A549 (cell line): ENCODE data around the gene STOML2. TPM values are rescaled to one million over a fixed set of nuclear protein-coding genes. Genes with fewer than 3 reads are reported as not detected.

Source experiments
- ATAC-seq, 2 experiments: fragments of 200-7000 bp in 1 of 2; fragments of >200 bp in 1 of 2; cut with Nextera tagmentation in 1 of 2; cut with Tn5 transposase in 1 of 2; 3 replicates each; pipeline versions ENCODE4 v1.8.0 to v1.9.1; 2018 to 2020; ENCODE audit warnings: mild to moderate bottlenecking in 1 of 2, moderate library complexity in 1 of 2
- CTCF ChIA-PET: fragments of 300-600 bp; sonication (Branson Sonifier 250); formaldehyde crosslinking; extraction: SDS; loops from one replicate; lab custom pipeline; 2021; ENCODE audit warnings: antibody characterized with exemption, inconsistent platforms; lab: Yijun Ruan, JAX
- POLR2A ChIA-PET: fragments of 350-600 bp; formaldehyde crosslinking; extraction: SDS; loops from one replicate; lab custom pipeline; 2021; ENCODE audit warnings: antibody characterized with exemption, inconsistent platforms; lab: Yijun Ruan, JAX
- DNase-seq, 2 experiments: peaks; one replicate each; pipeline versions ENCODE4 v3.0.0 to v3.0.0-alpha.2; 2011 to 2016; ENCODE audit warnings: low read depth in 1 of 2, low spot score in 1 of 2
- FAIRE-seq: peaks from 2 replicates; lab custom pipeline; 2011; peaks lifted over from hg19 to GRCh38; lab: Jason Lieb, UNC
- H3K27ac ChIP-seq, 2 experiments: fragments of >200 bp; sonication (Bioruptor Twin); formaldehyde crosslinking; 3 replicates each; pipeline ENCODE4 v1.5.1; 2016 to 2017
- H3K4me1 ChIP-seq: fragments of >200 bp; sonication (Bioruptor Twin); formaldehyde crosslinking; 3 replicates; pipeline ENCODE4 v1.6.1; 2016
- H3K4me2 ChIP-seq: fragments of >200 bp; sonication (Bioruptor Twin); formaldehyde crosslinking; 3 replicates; pipeline ENCODE4 v1.6.1; 2016
- H3K4me3 ChIP-seq: fragments of >200 bp; sonication (Bioruptor Twin); formaldehyde crosslinking; 3 replicates; pipeline ENCODE4 v1.5.1; 2016
- H3K9me3 ChIP-seq: fragments of >200 bp; sonication (Bioruptor Twin); formaldehyde crosslinking; 3 replicates; pipeline ENCODE4 v1.6.1; 2016
- BCL3 ChIP-seq: fragments of >200 bp; sonication (Bioruptor Twin); formaldehyde crosslinking; IDR thresholded peaks from 3 replicates; pipeline ENCODE4 v1.6.1; 2016
- CHD2 ChIP-seq: fragments of 150-350 bp; IDR thresholded peaks from 2 replicates; pipeline ENCODE4 v1.6.1; 2014; ENCODE audit warnings: low read length; ENCODE audit not compliant: partially characterized antibody
- E2F6 ChIP-seq: IDR thresholded peaks from 2 replicates; pipeline ENCODE4 v1.6.1; 2012; ENCODE audit warnings: low read depth, borderline replicate concordance
- EP300 ChIP-seq, 2 experiments: fragments of >200 bp; sonication (Bioruptor Twin); formaldehyde crosslinking; IDR thresholded peaks; 2 replicates in 1 of 2; 3 replicates in 1 of 2; pipeline ENCODE4 v1.6.1; 2016 to 2017
- FOSL2 ChIP-seq, 2 experiments: fragments of 450-650 bp in 1 of 2; fragments of >200 bp in 1 of 2; sonication (Bioruptor Twin) in 1 of 2; formaldehyde crosslinking; IDR thresholded peaks; 2 replicates each; pipeline versions ENCODE4 v1.5.0 to v1.6.1; 2016 to 2020; ENCODE audit warnings: mild to moderate bottlenecking in 1 of 2, moderate library complexity in 1 of 2
- GATA3 ChIP-seq: IDR thresholded peaks from 2 replicates; pipeline ENCODE4 v1.6.1; 2012; ENCODE audit warnings: borderline replicate concordance
- HES2 ChIP-seq: fragments of >200 bp; sonication (Bioruptor Twin); formaldehyde crosslinking; IDR thresholded peaks from 2 replicates; pipeline ENCODE4 v1.6.1; 2016
- HOXB5 ChIP-seq: fragments of 250-450 bp; sonication (Bioruptor Pico); IDR thresholded peaks from 2 replicates; pipeline ENCODE4 v1.5.0; 2020; ENCODE audit warnings: mild to moderate bottlenecking, moderate library complexity
- JUN ChIP-seq, 2 experiments: fragments of >200 bp; sonication (Bioruptor Twin); formaldehyde crosslinking; IDR thresholded peaks; 2 replicates in 1 of 2; 3 replicates in 1 of 2; pipeline ENCODE4 v1.6.1; 2016 to 2017
- KDM1A ChIP-seq: fragments of 200-600 bp; sonication (generic); IDR thresholded peaks from 2 replicates; pipeline ENCODE4 v1.6.1; 2016; ENCODE audit warnings: low read depth, mild to moderate bottlenecking
- KDM5A ChIP-seq: fragments of 200-600 bp; sonication (generic); IDR thresholded peaks from 2 replicates; pipeline ENCODE4 v1.6.1; 2016; ENCODE audit warnings: antibody characterized with exemption, mild to moderate bottlenecking
- MAX ChIP-seq: IDR thresholded peaks from 2 replicates; pipeline ENCODE4 v1.6.1; 2012
- MYC ChIP-seq: IDR thresholded peaks from 2 replicates; pipeline ENCODE4 v1.6.1; 2012; ENCODE audit warnings: mild to moderate bottlenecking, inconsistent platforms, low read length, improper control_type of control experiment, borderline replicate concordance
- PBX3 ChIP-seq: IDR thresholded peaks from 2 replicates; pipeline ENCODE4 v1.6.1; 2012
- PHF8 ChIP-seq: fragments of 200-600 bp; sonication (generic); IDR thresholded peaks from 2 replicates; pipeline ENCODE4 v1.6.1; 2016; ENCODE audit warnings: low read depth, mild to moderate bottlenecking, antibody characterized with exemption, moderate library complexity, borderline replicate concordance
- POLR2A ChIP-seq: IDR thresholded peaks from 2 replicates; pipeline ENCODE4 v1.6.1; 2012; ENCODE audit warnings: mild to moderate bottlenecking, low read length
- REST ChIP-seq: fragments of 200-600 bp; sonication (generic); IDR thresholded peaks from 2 replicates; pipeline ENCODE4 v1.6.1; 2016; ENCODE audit warnings: antibody characterized with exemption, mild to moderate bottlenecking, moderate library complexity
- SMC3 ChIP-seq: fragments of >200 bp; sonication (Bioruptor Twin); formaldehyde crosslinking; IDR thresholded peaks from 3 replicates; pipeline ENCODE4 v1.6.1; 2018; ENCODE audit warnings: inconsistent platforms
- WGBS: methylation state at CpG from one replicate; pipeline ENCODE4 v1.1.6; 2017; ENCODE audit errors: missing lambda C conversion rate; 5-methylcytosine and 5-hydroxymethylcytosine counted together
- polyA plus RNA-seq, 4 experiments: library from polyadenylated mRNA; depleted of rRNA in 3 of 4; stranded (reverse); fragments of >200 nt; fragmentation: RNase III in 1 of 4; extraction: RNeasy Plus Mini Kit Qiagen cat#74134 plus additional on column Dnase treatment in 1 of 4; gene quantifications; 2 replicates in 3 of 4; 3 replicates in 1 of 4; pipeline ENCODE4 v1.2.3, GENCODE V29; 2011 to 2017

STOML2 gene
- polyA plus RNA-seq, 2 of the 4 experiments (the other 2 are of a cell fraction): 189 to 196 TPM

GRCh38 chr9:35079426-35080341 lies 23.2 kb downstream of the STOML2 start, which contains the start of gene FANCG:
FANCG (minus strand) TSS chr9:35079942; CDS start chr9:35079524, 418 bp downstream.
- FAIRE-seq: peak; percentile 49
- peak; percentile 74 for TF ChIP-seq MYC
- peak; percentile 36; the same call in 1 of the 2 replicates for TF ChIP-seq REST
- peak; percentile 78 for TF ChIP-seq MAX
- peak; percentile 73 to 86; a peak in 4 of 5 replicates for TF ChIP-seq JUN (IDR thresholded peaks at IDR 0.05)
- TF ChIP-seq KDM1A: no peak
- peak; percentile 75; the same call in 2 of the 3 replicates for TF ChIP-seq BCL3
- TF ChIP-seq PHF8: peak; percentile 28; the same call in 1 of the 2 replicates
- peak; percentile 87; the same call in 1 of the 2 replicates for TF ChIP-seq E2F6
- no peak for TF ChIP-seq FOSL2 (IDR thresholded peaks at IDR 0.05)
- TF ChIP-seq FOSL2 (CRISPR knock-in tag; IDR thresholded peaks at IDR 0.05): 0 out of 2 replicates have a peak, but pooled peaks have one; percentile 21
- TF ChIP-seq PBX3: peak; percentile 28; the same call in 1 of the 2 replicates
- TF ChIP-seq CHD2: peak; percentile 34
- peak; percentile 88 for TF ChIP-seq POLR2A
- no peak for TF ChIP-seq EP300 (IDR thresholded peaks at IDR 0.05)
- TF ChIP-seq SMC3: no peak
- TF ChIP-seq HOXB5 (CRISPR knock-in tag): 0 out of 2 replicates have a peak, but pooled peaks have one; percentile 39
- TF ChIP-seq GATA3: no peak; the same call in 1 of the 2 replicates
- TF ChIP-seq KDM5A: 0 out of 2 replicates have a peak, but pooled peaks have one; percentile 21
- no peak for TF ChIP-seq HES2
- WGBS: 0% methylated on average over 26 of the region's 67 CpGs

More at GRCh38 chr9:35079426-35080341, 23.2 kb downstream of the STOML2 start, which contains the start of gene FANCG:
- Histone ChIP-seq H3K4me3 (peak within 1 kb of the TSS; percentile 71), H3K4me2 (peak within 1 kb of the TSS; percentile 96), H3K9me3 (no peaks in the 10 kb centered on the region), H3K27ac (peak within 1 kb of the TSS; percentile 86 to 96), H3K4me1 (peaks cover 14% of the 10 kb centered on the region; the same call in 2 of the 3 replicates)
- ATAC-seq (peak; percentile 96), DNase-seq (peak; percentile 94 to 95)
- CTCF ChIA-PET: interaction anchor here (0.5 to 7.7 kb wide), 10 partner anchors 8 to 657 kb away, joined by 3 to 99 read pairs (median 9); partner anchors contain the start of genes PIGO, STOML2 and VCP
- POLR2A ChIA-PET: interaction anchor here (0.6 to 3.7 kb wide), 21 partner anchors 8 to 669 kb away, joined by 3 to 63 read pairs (median 5); partner anchors contain the start of genes ATOSB, CCDC107, CREB3 and DNAJB5
